Bronchial epithelial cell (primary cell): ENCODE data around the gene DISC1. TPM values are rescaled to one million over a fixed set of nuclear protein-coding genes. Genes with fewer than 3 reads are reported as not detected.
"Not testable (repeated sequence)": the region's sequence is repeated elsewhere in the genome, so short reads cannot be mapped to it uniquely, and the experiment has no call there.

Source experiments
- DNase-seq: peaks from one replicate; pipeline ENCODE4 v3.0.0-alpha.2; 2010; ENCODE audit warnings: low read depth
- FAIRE-seq: peaks from 2 replicates; lab custom pipeline; 2011; peaks lifted over from hg19 to GRCh38; lab: Jason Lieb, UNC
- H3K27me3 ChIP-seq: 2 replicates; pipeline ENCODE4 v1.5.1; 2011; ENCODE audit warnings: low read length; ENCODE audit not compliant: control insufficient read depth, insufficient read depth
- H3K36me3 ChIP-seq: 2 replicates; pipeline ENCODE4 v1.5.1; 2011; ENCODE audit warnings: low read length; ENCODE audit not compliant: control insufficient read depth, insufficient read depth
- H3K4me3 ChIP-seq: 2 replicates; pipeline ENCODE4 v1.5.1; 2011; ENCODE audit warnings: mild to moderate bottlenecking, low read depth, low read length, control low read depth
- CTCF ChIP-seq: IDR thresholded peaks from 2 replicates; pipeline ENCODE4 v1.5.1; 2011; ENCODE audit warnings: mild to moderate bottlenecking, moderate library complexity, low read length, control low read depth, inconsistent platforms; ENCODE audit not compliant: insufficient read depth, severe bottlenecking
- total RNA-seq: library from RNA; depleted of rRNA; stranded (reverse); fragments of >200 nt; gene quantifications from 2 replicates; pipeline ENCODE4 v1.2.1, GENCODE V29; 2014

Gene DISC1
- total RNA-seq, 1 donor from 2014 or later: 0.79 TPM

- Histone ChIP-seq H3K4me3 (no peak overlapping the region), H3K27me3 (no peaks in the 10 kb centered on the region), H3K36me3 (no peaks in the 10 kb centered on the region)
- no peak for DNase-seq
- no peak for FAIRE-seq
- TF ChIP-seq CTCF: no peak
Measured at GRCh38 chr1:231757759-231758158, 131.2 kb downstream of the DISC1 start.

DNA sequence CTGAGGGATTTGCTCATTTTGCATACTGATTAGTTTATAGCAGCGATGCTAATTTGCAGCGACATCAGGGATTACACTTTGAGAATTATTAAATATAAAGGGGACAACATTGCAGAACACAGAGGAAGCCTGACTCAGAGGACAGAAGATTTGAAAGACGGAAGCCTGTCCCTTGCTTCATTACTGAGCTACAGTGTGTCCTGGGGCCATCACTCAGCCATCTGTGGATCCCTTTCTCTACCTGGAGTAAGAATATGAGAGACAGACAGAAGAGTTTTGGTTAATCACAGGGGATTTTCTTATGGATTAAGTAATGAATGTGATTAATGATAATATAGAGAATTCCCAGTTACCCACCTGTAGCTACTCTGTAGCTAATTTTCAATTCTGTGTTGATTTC, 134.7 kb downstream of the DISC1 start:
- no peak for FAIRE-seq
- H3K36me3 ChIP-seq: no peaks in the 10 kb centered on the region
- TF ChIP-seq CTCF: no peak
- DNase-seq: no peak
- no peaks in the 10 kb centered on the region for H3K27me3 ChIP-seq
- H3K4me3 ChIP-seq: no peak overlapping the region

DNA sequence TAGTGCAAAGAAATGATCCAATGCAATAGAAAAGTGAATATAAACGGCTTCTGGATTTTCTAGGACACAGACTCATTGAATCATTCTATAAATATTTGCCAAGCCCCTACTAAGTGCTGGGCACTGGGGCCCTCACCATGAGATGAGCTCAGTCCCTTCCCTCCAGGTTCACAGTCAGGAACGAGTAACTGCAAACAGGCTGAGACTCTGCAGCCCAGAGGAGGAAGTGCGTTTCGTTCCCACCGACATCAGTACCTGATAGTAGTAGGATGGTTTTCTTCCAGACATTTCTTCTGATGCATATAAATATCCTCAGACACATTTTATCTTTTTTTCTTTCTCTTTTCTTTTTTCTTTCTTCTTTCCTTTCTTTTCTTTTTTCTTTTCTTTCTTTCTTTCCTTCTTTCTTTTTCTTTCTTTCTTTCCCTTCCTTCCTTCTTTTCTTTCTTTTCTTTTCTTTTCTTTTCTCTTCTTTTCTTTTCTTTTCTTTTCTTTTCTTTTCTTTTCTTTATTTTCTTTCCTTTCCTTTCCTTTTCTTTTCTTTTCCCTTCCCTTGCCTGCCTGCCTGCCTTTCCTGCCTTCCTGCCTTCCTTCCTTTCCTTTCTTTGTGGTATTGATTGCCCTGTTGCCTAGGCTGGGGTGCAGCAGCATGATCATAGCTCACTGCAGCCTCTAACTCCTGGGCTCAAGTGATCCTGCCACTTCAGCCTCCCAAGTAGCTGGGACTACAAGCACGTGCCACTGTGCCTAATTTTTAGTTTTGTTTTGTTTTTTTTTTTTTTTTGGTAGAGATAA, 135.4 kb downstream of the DISC1 start:
- H3K36me3 ChIP-seq: no peaks in the 10 kb centered on the region
- H3K27me3 ChIP-seq: no peaks in the 10 kb centered on the region
- DNase-seq: no peak
- no peak for TF ChIP-seq CTCF
- no peak for FAIRE-seq
- H3K4me3 ChIP-seq: no peak overlapping the region

GRCh38 chr1:231763456-231763855, 136.9 kb downstream of the DISC1 start:
- no peak for TF ChIP-seq CTCF
- Histone ChIP-seq H3K4me3 (no peak overlapping the region), H3K27me3 (no peaks in the 10 kb centered on the region), H3K36me3 (no peaks in the 10 kb centered on the region)
- DNase-seq (no peak), FAIRE-seq (no peak)

DNA sequence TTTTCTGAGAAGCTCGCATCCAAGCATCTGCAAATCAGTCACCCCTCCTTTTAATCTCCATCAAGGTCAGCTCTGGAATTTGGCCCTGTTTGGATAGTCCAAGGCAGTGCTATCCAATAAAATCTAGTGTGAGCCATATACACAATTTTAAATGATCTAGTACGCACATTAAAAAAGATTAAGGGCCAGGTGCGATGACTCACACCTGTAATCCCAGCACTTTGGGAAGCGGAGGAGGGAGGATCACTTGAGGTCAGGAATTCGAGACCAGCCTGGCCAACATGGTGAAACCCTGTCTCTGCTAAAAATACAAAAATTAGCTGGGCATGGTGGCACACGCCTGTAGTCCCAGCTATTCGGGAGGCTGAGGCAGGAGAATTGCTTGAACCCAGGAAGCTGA, 139.2 kb downstream of the DISC1 start:
- FAIRE-seq, H3K27me3 ChIP-seq, H3K36me3 ChIP-seq, H3K4me3 ChIP-seq, DNase-seq: not testable (repeated sequence)

- H3K4me3 ChIP-seq: no peak overlapping the region
Measured at GRCh38 chr1:231767471-231767870, 140.9 kb downstream of the DISC1 start.

More at GRCh38 chr1:231767471-231767870, 140.9 kb downstream of the DISC1 start:
- FAIRE-seq (no peak), DNase-seq (no peak)
- no peak for TF ChIP-seq CTCF
- Histone ChIP-seq H3K27me3 (no peaks in the 10 kb centered on the region), H3K36me3 (no peaks in the 10 kb centered on the region)
